Subcutaneous adipose tissue (tissue), 4 donors: ENCODE data around the gene PDE4D. TPM values are rescaled to one million over a fixed set of nuclear protein-coding genes. Genes with fewer than 3 reads are reported as not detected.

Experiments
- total RNA-seq, 4 donors: library from RNA; depleted of rRNA; stranded (reverse); fragments of >200 nt; gene quantifications; one replicate each; pipeline ENCODE4 v1.1.0, GENCODE V29; 2016
- TF ChIP-seq, protein P1 (sequence below): fragments of 450-650 bp; IDR thresholded peaks from one replicate; pipeline ENCODE4 v1.5.1; 2016; ENCODE audit warnings: low read depth, mild to moderate bottlenecking, control low read depth, antibody characterized with exemption, moderate library complexity

The PDE4D gene
- total RNA-seq, 4 donors from 2014 or later = 15.0 to 24.0 (median 18.5) TPM

DNA sequence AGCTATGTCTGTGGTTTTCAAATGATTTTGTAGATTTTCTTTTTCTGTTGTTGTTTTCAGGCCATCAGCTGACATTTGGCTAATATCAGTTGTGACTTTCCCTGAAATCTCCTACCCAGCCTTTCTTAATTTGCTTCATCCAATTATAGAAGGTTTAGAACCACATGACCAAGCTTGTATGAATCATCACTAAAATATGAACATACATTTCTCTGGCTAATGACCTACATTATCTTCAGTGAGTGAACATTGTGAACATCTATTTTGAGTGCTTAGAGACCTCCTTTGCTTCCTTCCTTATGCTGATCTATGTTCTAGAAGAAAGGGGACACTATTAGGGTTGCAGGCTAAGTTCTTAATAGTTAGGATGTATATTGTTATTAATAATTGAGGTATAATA lies 778.2 kb downstream of the PDE4D start:
- TF ChIP-seq, protein P1, sequence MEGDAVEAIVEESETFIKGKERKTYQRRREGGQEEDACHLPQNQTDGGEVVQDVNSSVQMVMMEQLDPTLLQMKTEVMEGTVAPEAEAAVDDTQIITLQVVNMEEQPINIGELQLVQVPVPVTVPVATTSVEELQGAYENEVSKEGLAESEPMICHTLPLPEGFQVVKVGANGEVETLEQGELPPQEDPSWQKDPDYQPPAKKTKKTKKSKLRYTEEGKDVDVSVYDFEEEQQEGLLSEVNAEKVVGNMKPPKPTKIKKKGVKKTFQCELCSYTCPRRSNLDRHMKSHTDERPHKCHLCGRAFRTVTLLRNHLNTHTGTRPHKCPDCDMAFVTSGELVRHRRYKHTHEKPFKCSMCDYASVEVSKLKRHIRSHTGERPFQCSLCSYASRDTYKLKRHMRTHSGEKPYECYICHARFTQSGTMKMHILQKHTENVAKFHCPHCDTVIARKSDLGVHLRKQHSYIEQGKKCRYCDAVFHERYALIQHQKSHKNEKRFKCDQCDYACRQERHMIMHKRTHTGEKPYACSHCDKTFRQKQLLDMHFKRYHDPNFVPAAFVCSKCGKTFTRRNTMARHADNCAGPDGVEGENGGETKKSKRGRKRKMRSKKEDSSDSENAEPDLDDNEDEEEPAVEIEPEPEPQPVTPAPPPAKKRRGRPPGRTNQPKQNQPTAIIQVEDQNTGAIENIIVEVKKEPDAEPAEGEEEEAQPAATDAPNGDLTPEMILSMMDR = no peak

- TF ChIP-seq, protein P1 = no peak
These were observed 784.1 kb downstream of the PDE4D start for GRCh38 chr5:59109383-59109782.

DNA sequence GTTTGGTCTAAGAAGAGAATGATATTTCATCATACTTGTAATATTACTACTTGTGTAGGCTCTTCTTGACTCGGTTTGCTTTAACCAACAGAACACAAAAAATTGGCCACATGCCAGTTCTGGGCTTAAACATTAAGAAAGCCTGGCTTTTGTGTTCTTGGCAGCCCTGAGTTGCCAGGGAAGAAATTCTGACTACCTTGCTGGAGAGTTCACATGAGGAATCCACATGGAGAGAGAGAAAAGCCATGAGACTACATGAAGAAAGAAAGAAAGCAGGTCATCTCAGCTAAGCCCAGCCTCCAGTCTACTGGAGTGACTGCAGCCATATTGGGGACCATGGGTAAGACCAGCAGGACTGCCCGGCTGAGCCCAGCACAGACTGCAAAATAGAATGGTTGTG lies 785.8 kb downstream of the PDE4D start:
- TF ChIP-seq, protein P1 = no peak

DNA sequence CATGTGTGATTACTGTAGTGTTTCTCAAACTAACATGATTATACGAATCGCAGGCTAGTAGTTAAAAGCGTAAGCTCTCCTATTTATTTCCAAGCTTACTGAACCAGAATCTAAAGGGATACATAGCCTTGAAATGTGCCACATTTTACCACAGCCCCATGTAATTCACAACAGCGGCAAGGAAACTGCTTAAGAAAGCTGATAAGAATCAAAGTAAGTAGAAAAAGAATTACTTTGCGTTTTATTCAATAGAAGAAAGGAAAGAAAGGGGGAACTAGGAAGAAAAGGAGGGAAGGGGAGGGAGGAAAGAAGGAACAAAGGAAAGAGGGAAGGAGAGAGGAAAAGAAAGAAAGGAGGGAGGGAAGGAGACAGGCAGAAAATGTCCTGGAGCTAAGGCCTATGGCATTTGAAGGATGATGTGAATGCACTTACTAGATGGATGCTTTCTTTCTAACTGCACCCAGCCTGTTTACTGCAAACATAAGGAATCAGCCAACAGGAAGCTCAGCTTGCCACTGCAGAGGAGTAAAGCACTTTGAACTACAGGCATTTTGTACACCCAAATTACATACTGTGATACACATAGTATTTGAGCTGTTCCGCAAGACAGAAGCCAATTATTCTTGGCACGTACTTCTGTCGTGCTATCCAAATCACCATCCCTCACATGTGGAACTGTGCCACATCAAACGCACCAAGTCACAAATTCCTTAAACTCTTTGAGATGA lies 789.0 kb downstream of the PDE4D start:
- TF ChIP-seq, protein P1 = no peak

DNA sequence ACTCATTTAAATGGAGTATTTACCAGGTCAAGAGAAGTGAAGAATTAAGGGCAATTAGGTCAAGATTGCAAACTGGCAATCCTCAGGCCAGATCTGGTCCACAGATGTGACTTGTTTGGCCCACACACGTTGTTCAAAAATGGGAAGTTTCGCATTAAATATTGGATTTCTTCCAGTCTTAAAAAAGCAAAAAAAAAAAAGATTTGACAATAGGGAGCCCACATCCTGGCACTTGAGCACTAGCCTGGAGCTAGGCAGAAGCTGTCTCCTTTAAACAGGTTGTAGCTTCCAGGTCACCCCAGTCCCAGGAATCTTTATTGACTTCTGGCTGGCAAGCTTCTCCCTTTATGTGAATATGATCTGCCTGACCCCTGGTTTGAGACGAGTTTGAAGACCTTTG lies 790.2 kb downstream of the PDE4D start:
- TF ChIP-seq, protein P1 = no peak

- TF ChIP-seq, protein P1 = no peak
These were observed 791.1 kb downstream of the PDE4D start for GRCh38 chr5:59102437-59102836.

DNA sequence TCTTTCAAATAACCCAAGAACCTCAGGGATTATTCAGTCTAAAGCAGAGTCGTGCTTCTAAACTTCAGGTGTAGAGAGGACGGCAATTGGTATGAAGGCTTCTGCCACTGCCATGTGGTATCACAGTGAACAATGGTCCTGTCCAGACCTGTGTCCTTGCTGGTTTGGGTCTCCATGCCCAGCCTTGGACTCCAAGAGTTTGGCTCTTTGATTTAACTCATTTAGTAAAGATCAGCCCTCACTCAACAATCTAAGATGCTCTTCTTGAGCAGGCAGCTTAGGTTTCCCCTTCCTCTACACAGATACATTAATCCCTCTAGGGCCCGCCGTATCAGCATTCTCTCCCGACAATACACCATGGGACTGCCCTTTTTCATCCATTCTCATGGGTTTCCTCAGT lies 792.7 kb downstream of the PDE4D start:
- TF ChIP-seq, protein P1 = no peak
